CD4-positive, alpha-beta T cell (primary cell): ENCODE measurements around the gene FUZ. TPM values are rescaled to one million over a fixed set of nuclear protein-coding genes. Genes with fewer than 3 reads are reported as not detected.

Source experiments
- ATAC-seq: fragments of 200-7000 bp; cut with Tn5 transposase; one replicate; pipeline ENCODE4 v1.10.0; 2022; ENCODE audit warnings: mild to moderate bottlenecking; ENCODE audit not compliant: poor library complexity
- CTCF ChIA-PET: fragments of 350-600 bp; sonication (Branson Sonifier 250); formaldehyde crosslinking; loops from one replicate; lab custom pipeline; 2021; ENCODE audit warnings: antibody characterized with exemption, inconsistent platforms; lab: Charles Lee
- POLR2A ChIA-PET: fragments of 350-600 bp; sonication (Branson Sonifier 250); formaldehyde crosslinking; loops from one replicate; lab custom pipeline; 2021; ENCODE audit warnings: antibody characterized with exemption, inconsistent platforms; lab: Charles Lee
- DNase-seq, 14 experiments: peaks; one replicate each; pipeline ENCODE4 v3.0.0-alpha.2; 2013 to 2020; ENCODE audit warnings: mixed read lengths in 2 of 14
- H3K27ac ChIP-seq, 2 donors: one replicate each; pipeline versions ENCODE4 v1.5.1 to v1.7.0; 2013; ENCODE audit warnings: low read length in 2 of 2, low read depth in 1 of 2, mild to moderate bottlenecking in 1 of 2
- H3K27me3 ChIP-seq, 2 experiments: 1 replicate in 1 of 2; 2 replicates in 1 of 2; pipeline versions ENCODE4 v1.6.1 to v1.7.0; 2013; ENCODE audit warnings: low read length in 2 of 2, control low read depth in 1 of 2, mild to moderate bottlenecking in 1 of 2, moderate library complexity in 1 of 2; ENCODE audit not compliant: insufficient read depth in 2 of 2, control insufficient read depth in 1 of 2
- H3K36me3 ChIP-seq: one replicate; pipeline ENCODE4 v1.6.1; 2013; ENCODE audit warnings: low read length, control low read depth; ENCODE audit not compliant: insufficient read depth
- H3K4me1 ChIP-seq: one replicate; pipeline ENCODE4 v1.6.1; 2013; ENCODE audit warnings: low read length, control low read depth; ENCODE audit not compliant: insufficient read depth
- H3K4me3 ChIP-seq: one replicate; pipeline ENCODE4 v1.5.1; 2013; ENCODE audit warnings: mild to moderate bottlenecking, low read length, moderate library complexity
- H3K9me3 ChIP-seq, 2 experiments: 1 replicate in 1 of 2; 2 replicates in 1 of 2; pipeline versions ENCODE4 v1.6.1 to v1.7.0; 2013; ENCODE audit warnings: low read length in 2 of 2, mild to moderate bottlenecking in 2 of 2, control low read depth in 1 of 2, moderate library complexity in 1 of 2; ENCODE audit not compliant: control insufficient read depth in 1 of 2, insufficient read depth in 1 of 2
- H3K27ac Mint-ChIP-seq: one replicate; pipeline ENCODE4 v1.8.0; 2020; ENCODE audit warnings: mixed read lengths
- H3K27me3 Mint-ChIP-seq: one replicate; pipeline ENCODE4 v1.8.0; 2021; ENCODE audit warnings: mixed read lengths
- H3K36me3 Mint-ChIP-seq: one replicate; pipeline ENCODE4 v1.8.0; 2021; ENCODE audit warnings: low read depth, mixed read lengths
- H3K4me1 Mint-ChIP-seq: one replicate; pipeline ENCODE4 v1.8.0; 2021; ENCODE audit warnings: low read depth, mixed read lengths
- H3K4me3 Mint-ChIP-seq: one replicate; pipeline ENCODE4 v1.8.0; 2020; ENCODE audit warnings: mild to moderate bottlenecking, mixed read lengths
- H3K9me3 Mint-ChIP-seq: one replicate; pipeline ENCODE4 v1.8.0; 2020; ENCODE audit warnings: mixed read lengths
- CTCF ChIP-seq: fragments of 200-600 bp; IDR thresholded peaks from one replicate; pipeline ENCODE4 v1.8.0; 2022; ENCODE audit warnings: antibody characterized with exemption, mild to moderate bottlenecking
- intact Hi-C, 2 experiments: fragments of 100-400 bp; cut with DNase I in 1 of 2; cut with micrococcal nuclease in 1 of 2; formaldehyde crosslinking; loops; one replicate each; pipeline versions ENCODE4 v1.15.1 to v1.9.0; 2023 to 2025; cut with DNase I, micrococcal nuclease
- total RNA-seq, 174 experiments: library from RNA in 2 of 174; stranded (reverse) in 2 of 174; gene quantifications; one replicate each; pipeline ENCODE4 v1.2.3 and lab custom pipeline; 2021 to 2026

Gene FUZ
- total RNA-seq, 2 experiments from 2014 or later = 14.9 to 15.2 TPM

DNA sequence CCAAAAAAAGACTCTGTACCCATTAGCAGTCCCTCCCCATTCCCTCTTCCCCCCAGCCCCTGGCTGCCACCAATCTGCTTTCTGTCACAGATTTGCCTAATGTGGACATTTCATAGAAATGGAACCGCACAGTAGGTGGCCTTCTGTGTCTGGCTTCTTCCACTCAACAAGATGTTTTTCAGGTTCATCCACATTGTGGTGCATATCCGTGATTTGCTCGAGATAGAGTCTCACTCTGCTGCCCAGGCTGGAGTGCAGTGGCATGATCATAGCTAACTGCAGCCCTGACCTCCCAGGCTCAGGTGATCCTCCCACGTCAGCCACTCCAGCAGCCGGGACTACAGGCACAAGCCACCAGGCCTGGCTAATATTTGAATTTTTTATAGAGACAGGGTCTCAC is 25.3 kb downstream of the FUZ start:
- Mint-ChIP-seq H3K4me1 (no peaks in the 10 kb centered on the region), H3K27me3 (no peaks in the 10 kb centered on the region), H3K4me3 (no peak overlapping the region), H3K36me3 (peaks cover 71% of the 10 kb centered on the region), H3K27ac (no peak overlapping the region), H3K9me3 (no peaks in the 10 kb centered on the region)
- Histone ChIP-seq H3K36me3 (peaks cover 64% of the 10 kb centered on the region), H3K27ac (no peak overlapping the region), H3K4me1 (no peaks in the 10 kb centered on the region), H3K27me3 (no peaks in the 10 kb centered on the region), H3K4me3 (no peak overlapping the region), H3K9me3 (no peaks in the 10 kb centered on the region)
- POLR2A ChIA-PET = no interaction called here
- DNase-seq (no peak), ATAC-seq (no peak)
- intact Hi-C loops = no loop called here
- CTCF ChIA-PET = interaction anchor here (1.0 kb wide), 1 partner anchor 146 kb away, joined by 3 read pairs; no protein-coding TSS in a partner anchor
- TF ChIP-seq CTCF = no peak

DNA sequence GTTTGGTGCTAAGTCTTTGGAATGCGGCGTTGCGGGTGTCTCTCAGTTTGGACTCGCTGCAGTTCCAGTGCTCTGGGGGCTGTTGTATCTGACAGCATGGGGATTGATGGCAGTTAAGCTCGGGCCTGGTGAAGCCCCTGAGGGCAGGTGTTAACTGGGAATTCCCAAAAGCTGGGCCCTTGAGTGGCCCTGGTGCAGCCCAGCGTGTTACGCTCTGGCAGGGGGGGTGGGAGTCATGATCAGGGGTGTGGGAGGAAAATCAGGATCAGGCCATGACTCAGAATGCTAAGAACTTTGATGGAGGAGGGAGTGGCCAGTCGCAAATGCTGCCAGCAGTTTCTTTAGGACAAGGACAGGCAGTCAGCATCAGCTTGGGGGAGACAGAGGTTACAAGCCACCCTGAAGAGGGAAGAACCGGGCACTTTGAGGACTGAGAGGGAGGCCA is 26.7 kb downstream of the FUZ start:
- Mint-ChIP-seq H3K9me3 (no peaks in the 10 kb centered on the region), H3K4me1 (no peaks in the 10 kb centered on the region), H3K27ac (no peak overlapping the region), H3K4me3 (no peak overlapping the region), H3K27me3 (no peaks in the 10 kb centered on the region), H3K36me3 (peaks cover 72% of the 10 kb centered on the region)
- Histone ChIP-seq H3K9me3 (no peaks in the 10 kb centered on the region), H3K27me3 (no peaks in the 10 kb centered on the region), H3K36me3 (peaks cover 56% of the 10 kb centered on the region), H3K4me1 (no peaks in the 10 kb centered on the region), H3K4me3 (no peak overlapping the region), H3K27ac (no peak overlapping the region)
- ATAC-seq (no peak), DNase-seq (no peak)
- no peak for TF ChIP-seq CTCF
- CTCF ChIA-PET = interaction anchor here (1.0 kb wide), 1 partner anchor 145 kb away, joined by 3 read pairs; no protein-coding TSS in a partner anchor
- POLR2A ChIA-PET = no interaction called here
- intact Hi-C loops = no loop called here

DNA sequence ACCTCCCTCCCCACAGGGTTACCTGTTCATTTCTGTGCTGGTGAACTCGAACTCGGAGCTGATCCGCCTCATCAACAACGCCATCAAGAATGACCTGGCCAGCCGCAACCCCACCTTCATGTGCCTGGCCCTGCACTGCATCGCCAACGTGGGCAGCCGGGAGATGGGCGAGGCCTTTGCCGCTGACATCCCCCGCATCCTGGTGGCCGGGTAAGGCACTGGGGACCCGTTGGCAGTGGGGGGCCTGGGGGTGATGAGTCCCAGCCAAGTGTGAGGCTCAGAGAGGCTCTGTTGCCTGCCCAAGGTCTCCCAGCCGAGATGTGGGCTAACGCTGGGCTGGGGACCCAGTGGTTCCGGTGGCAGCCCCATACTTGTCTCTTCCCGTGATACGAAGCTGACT is 30.6 kb downstream of the FUZ start:
- Mint-ChIP-seq H3K4me1 (peaks cover 10% of the 10 kb centered on the region), H3K4me3 (no peak overlapping the region), H3K9me3 (no peaks in the 10 kb centered on the region), H3K27ac (no peak overlapping the region), H3K27me3 (no peaks in the 10 kb centered on the region), H3K36me3 (peaks cover 63% of the 10 kb centered on the region)
- Histone ChIP-seq H3K27me3 (no peaks in the 10 kb centered on the region), H3K4me3 (no peak overlapping the region), H3K27ac (no peak overlapping the region), H3K4me1 (no peaks in the 10 kb centered on the region), H3K36me3 (peaks cover 38% of the 10 kb centered on the region), H3K9me3 (no peaks in the 10 kb centered on the region)
- no peak for DNase-seq
- no peak for TF ChIP-seq CTCF
- CTCF ChIA-PET = no interaction called here
- POLR2A ChIA-PET = no interaction called here
- no peak for ATAC-seq
- intact Hi-C loops = no loop called here
